Activated CD8-positive, alpha-beta memory T cell treated with anti-CD3 and anti-CD28 coated beads, Interleukin-2, amount 50 U/mL, for 4 hours (primary cell): ENCODE measurements around the gene CD300H.
A peak's percentile ranks its signal among the peaks of the same experiment; 100 is the strongest.

Experiments used
- DNase-seq: peaks from one replicate; pipeline ENCODE4 v3.0.0-alpha.2; 2020

CD300H gene

GRCh38 chr17:74547736-74548135, 19.6 kb downstream of the CD300H start:
- DNase-seq: no peak

GRCh38 chr17:74547264-74547663, 20.0 kb downstream of the CD300H start:
- DNase-seq: no peak

- no peak for DNase-seq
Measured at GRCh38 chr17:74546586-74546985, 20.7 kb downstream of the CD300H start.

GRCh38 chr17:74545843-74546230, 21.5 kb downstream of the CD300H start, which contains the start of gene CD300C:
Gene CD300C (minus strand): TSS chr17:74546115. CDS start chr17:74545782, 333 bp downstream.
- DNase-seq: no peak

- DNase-seq: no peak
Measured at GRCh38 chr17:74544991-74545842, 22.1 kb downstream of the CD300H start.

- DNase-seq: no peak
Measured at GRCh38 chr17:74543891-74544760, 23.2 kb downstream of the CD300H start.

GRCh38 chr17:74543406-74543805, 23.9 kb downstream of the CD300H start:
- DNase-seq: no peak

- DNase-seq: no peak
Measured at GRCh38 chr17:74542727-74543383, 24.5 kb downstream of the CD300H start.

- DNase-seq: no peak
Measured at GRCh38 chr17:74542166-74542565, 25.1 kb downstream of the CD300H start.

GRCh38 chr17:74541176-74542111, 25.9 kb downstream of the CD300H start:
- no peak for DNase-seq

- no peak for DNase-seq
Measured at GRCh38 chr17:74539281-74539820, 28.0 kb downstream of the CD300H start.

- DNase-seq: no peak
Measured at GRCh38 chr17:74536890-74537289, 30.4 kb downstream of the CD300H start.

GRCh38 chr17:74532115-74532514, 35.2 kb downstream of the CD300H start:
- peak; percentile 9 for DNase-seq

GRCh38 chr17:74531231-74531761, 36.0 kb downstream of the CD300H start, which contains the start of gene CD300LB:
Gene CD300LB (minus strand): TSS chr17:74531475. CDS start chr17:74531350, 125 bp downstream.
- peak; percentile 3 for DNase-seq

GRCh38 chr17:74530831-74531150, 36.5 kb downstream of the CD300H start:
- DNase-seq: no peak

GRCh38 chr17:74529243-74529642, 38.1 kb downstream of the CD300H start:
- DNase-seq: no peak

GRCh38 chr17:74528491-74529199, 38.7 kb downstream of the CD300H start:
- no peak for DNase-seq

GRCh38 chr17:74527756-74528155, 39.6 kb downstream of the CD300H start:
- no peak for DNase-seq

GRCh38 chr17:74527081-74527480, 40.2 kb downstream of the CD300H start:
- no peak for DNase-seq

GRCh38 chr17:74526681-74527080, 40.6 kb downstream of the CD300H start:
- DNase-seq: no peak

- no peak for DNase-seq
Measured at GRCh38 chr17:74525781-74526288, 41.5 kb downstream of the CD300H start.
